GM18868 (cell line): Measurements from ENCODE around the gene SLC25A39.

Source experiments
- ATAC-seq: cut with Tn5 transposase; IDR thresholded peaks from one replicate; pipeline ENCODE4 v1.9.1; 2021; ENCODE audit warnings: mild to moderate bottlenecking, moderate library complexity; ENCODE audit not compliant: unreplicated experiment

The SLC25A39 gene

GRCh38 chr17:44314869-44315661, 9.6 kb downstream of the SLC25A39 start:
- no peak for ATAC-seq

- ATAC-seq, result no peak
These were observed 10.1 kb downstream of the SLC25A39 start for GRCh38 chr17:44314524-44314868.

GRCh38 chr17:44314031-44314430, 10.6 kb downstream of the SLC25A39 start:
- ATAC-seq, result no peak

DNA sequence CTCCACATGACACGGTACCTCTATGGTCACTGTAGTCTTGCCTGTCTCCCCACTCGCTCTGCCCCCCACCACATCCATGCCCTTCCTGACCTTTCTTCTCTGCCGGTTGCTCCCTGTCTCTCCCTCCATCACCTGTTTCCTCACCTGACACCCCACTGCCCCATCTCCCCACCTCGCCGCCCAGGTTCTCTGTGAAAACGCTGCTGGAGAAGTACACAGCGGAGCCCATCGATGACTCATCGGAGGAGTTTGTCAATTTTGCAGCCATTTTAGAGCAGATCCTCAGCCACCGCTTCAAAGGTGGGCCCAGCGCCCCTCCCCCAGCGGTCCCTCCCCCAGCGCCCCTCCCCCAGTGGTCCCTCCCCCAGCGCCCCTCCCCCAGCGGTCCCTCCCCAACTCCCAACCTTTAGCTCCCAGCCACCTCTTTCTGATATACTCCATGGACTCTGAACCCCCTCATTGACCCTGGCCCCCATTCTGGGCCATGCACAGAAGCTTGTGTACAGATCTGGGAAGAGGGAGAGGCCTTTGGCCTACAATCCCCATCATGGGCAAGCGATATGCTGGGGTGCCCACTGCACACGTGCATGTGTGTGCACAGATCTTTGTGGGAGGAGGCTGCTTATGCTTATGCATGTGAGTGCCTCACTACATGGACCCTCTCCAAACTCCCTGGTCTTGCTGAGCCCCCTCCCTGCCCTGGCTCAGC, 12.1 kb downstream of the SLC25A39 start:
- no peak for ATAC-seq

GRCh38 chr17:44311562-44312181, 13.0 kb downstream of the SLC25A39 start:
- no peak for ATAC-seq

- ATAC-seq, result no peak
These were observed 13.8 kb downstream of the SLC25A39 start for GRCh38 chr17:44310609-44311376.

DNA sequence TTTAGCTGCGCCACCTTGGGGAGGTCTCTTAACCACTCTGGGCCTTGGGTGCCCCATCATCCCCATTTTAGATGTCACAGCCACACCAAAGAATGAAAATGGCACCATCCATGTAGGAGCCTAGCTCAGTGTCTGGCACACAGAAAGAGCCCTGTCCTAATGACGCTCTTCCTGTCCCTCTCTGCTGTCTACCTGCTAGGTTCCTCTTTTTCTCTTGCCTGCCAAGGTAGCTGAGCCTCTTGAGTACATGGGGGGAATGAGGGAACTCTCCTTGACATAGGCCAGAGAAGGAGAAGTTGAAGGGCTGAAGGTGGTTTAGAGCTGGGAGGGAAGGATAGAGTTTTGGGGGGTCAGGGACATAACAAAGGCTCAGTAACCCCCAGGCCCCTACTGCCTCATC, 14.4 kb downstream of the SLC25A39 start:
- ATAC-seq, result no peak

DNA sequence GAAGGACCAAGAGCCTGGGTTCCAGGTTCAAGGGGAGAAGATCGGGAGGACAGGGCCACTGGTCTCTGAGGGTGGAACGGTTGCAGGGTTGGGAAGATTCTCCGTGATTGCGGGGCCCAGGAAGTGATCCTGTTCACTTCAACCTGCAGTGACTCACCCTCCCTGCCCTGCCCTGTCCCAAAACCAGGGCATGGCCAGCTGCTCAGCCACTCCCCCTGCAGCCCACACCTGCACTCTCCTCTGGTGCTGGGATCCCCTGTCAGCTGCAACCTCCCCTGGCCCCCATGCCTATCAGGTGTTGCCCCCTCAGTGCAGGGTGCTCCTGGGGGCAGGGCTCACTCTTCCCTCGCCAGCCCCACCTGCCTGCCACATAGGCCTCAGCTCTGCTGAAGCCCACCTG, 15.2 kb downstream of the SLC25A39 start:
- ATAC-seq, result no peak

DNA sequence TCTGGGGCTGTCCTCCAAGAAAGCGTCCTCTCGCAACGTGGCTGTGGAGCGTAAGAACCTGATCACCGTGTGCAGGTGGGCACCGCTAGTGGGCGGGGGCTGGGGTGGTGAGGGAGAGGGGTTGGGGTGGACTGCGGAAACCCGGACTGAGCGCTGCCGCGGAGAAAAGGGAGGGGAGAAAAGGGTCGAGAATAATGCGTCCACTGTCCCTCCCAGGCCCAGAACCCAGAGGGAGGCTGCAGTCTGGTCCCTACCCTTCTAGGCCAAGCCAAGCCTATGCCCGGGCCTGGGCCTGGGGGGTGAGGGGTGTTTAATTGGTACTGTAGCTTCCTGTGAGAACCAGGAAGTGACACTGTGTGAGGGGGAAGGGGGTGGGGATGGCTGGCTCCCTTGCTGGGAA, 15.8 kb downstream of the SLC25A39 start:
- ATAC-seq, result no peak

DNA sequence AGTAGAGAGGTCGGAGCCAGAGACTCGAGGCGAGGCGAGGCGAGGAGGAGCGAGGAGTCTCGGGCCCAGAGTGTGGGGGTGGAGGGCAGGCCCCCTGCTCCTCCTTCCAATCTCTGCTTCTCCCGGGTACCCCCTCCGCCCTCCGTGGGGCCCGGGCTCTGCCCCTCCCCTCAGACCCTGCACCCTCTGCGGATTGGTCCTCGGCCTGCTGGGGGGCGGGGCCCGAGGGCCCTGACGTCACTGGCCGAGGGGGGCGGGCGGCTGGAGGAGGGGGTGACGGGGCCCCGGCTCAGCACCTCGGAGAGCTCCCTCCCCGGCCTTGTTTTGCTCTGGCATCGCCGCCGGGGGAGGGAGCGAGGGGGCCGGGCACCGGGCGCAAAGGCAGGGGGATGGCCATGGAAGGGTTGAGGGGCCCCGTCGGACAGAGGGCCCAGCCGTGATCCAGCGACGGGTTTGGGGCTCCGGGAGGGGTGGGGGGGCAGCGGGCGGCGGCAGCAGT, 16.3 kb downstream of the SLC25A39 start, which contains the start of gene RUNDC3A:
RUNDC3A (plus strand) TSS at position 282 of the 499 bp plus-strand sequence. CDS start 232 bp downstream, outside the sequence.
- ATAC-seq, result no peak

GRCh38 chr17:44307387-44308186, 17.0 kb downstream of the SLC25A39 start:
- ATAC-seq, result no peak

GRCh38 chr17:44304651-44305050, 20.0 kb downstream of the SLC25A39 start:
- ATAC-seq, result no peak

- ATAC-seq, result no peak
These were observed 26.6 kb downstream of the SLC25A39 start for GRCh38 chr17:44297975-44298374.

DNA sequence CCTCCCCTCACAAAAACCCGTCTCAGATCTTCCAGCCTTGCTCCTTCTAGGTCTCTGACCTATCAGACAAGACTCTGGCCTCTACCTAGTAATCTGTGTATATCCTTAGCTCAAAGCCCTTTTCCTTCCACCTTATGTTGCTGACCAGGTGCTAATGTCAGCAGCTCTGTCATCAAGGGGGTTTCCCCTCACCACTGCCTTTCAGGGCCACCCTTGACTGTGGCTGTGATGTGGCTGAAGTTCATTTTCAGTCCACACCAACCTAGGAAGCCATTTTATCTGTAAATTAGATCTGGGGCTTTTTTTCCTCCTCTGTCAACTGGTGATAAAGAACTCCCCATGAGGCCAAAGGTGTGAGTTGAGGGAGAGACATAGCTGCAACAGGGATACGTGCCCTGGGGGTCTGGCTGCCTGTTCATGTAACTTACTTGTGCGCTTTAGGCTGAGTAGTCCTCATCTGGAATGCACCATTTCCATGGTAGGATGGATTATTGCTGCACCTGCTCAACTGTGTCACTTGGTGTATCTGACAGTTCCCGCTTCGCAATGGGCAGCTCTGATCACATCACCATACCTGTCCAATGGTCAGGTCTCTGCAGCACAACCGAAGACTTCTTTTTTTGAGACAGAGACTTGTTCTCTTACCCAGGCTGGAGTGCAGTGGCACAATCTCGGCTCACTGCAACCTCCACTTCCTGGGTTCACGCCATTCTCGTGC, 31.0 kb downstream of the SLC25A39 start:
- no peak for ATAC-seq

GRCh38 chr17:44287651-44288050, 37.0 kb downstream of the SLC25A39 start:
- ATAC-seq, result no peak

- ATAC-seq, result no peak
These were observed 40.6 kb downstream of the SLC25A39 start for GRCh38 chr17:44284024-44284400.

DNA sequence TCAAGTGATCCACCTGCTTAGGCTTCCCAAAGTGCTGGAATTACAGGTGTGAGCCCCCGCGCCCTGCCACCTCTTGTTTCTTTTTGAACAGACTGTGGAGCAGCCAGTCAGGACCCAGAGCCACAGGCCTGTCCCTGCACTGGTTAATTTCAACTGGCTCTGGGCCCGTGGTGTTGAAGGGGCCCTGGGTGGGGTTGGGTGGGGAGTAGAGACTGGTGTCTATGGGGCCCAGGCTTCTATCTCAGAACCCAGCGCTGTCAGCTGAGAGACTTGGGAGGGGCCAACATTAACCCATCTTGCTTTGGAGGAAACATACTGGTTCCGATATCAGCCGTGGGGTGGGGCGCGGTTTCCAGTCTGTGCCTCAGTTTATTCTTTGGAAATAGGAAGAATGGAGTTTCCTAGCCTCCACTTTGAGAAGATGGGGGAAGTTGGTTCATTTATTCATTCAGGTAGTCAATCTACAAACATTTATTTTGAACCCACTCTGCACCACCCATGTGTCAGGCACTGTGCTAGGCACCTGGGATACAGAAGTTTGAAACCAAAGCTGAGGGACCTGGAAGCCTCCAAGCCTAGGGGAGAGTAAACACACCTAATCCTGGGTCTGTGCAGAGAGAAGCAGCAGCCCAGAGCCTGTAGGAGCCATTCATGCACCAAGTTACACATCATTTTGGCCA, 41.1 kb downstream of the SLC25A39 start:
- no peak for ATAC-seq

DNA sequence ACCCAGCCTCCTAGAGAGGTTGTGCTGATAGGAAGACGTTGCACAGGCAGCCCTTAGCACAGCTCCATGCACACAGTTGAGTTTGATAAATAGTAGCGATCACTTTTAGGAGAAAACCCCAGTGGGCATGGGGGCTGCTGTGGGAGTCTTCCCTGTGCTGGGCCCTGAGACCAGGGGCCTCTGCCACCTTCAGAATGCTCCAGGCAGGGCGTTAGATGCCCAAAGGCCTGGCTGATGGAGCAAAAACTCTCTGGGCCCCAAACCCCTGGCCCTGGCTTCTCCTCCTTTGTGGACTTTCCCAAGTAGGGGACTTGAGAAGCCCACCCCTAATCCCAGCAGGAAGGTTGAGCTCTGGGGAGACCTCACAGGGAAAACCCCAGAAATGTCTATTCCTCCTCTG, 42.4 kb downstream of the SLC25A39 start:
- ATAC-seq, result no peak

DNA sequence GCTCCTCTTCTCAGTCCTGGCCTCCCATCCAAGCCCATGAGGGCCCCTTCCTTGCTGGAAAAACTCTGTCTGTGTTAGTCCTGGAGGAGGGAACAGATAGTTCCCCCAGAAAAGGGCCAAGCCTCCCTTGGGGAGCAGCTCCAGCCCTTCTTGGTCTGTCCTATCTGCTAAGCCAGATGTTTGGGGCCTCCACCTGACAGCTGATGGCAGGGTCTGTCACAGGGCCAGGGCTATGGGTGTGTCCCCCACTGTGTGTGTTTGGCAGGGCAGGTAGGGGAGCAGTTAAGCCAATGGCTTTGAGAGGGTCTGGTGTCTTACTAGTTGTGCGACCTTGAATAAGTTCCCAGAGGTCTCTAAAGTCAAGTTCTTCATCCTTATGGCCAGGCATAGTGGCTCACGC, 43.1 kb downstream of the SLC25A39 start:
- no peak for ATAC-seq
